Psoas muscle (tissue), 8 donors: ENCODE measurements around the gene COPS7A. TPM values are rescaled to one million over a fixed set of nuclear protein-coding genes. Genes with fewer than 3 reads are reported as not detected.
A peak's percentile ranks its signal among the peaks of the same experiment; 100 is the strongest.

Source experiments
- ATAC-seq, 4 donors: fragments of 200-7000 bp; cut with Tn5 transposase; one replicate each; pipeline ENCODE4 v1.9.1; 2020; ENCODE audit warnings: moderate library complexity in 3 of 4, mild to moderate bottlenecking in 2 of 4
- DNase-seq, 2 donors: peaks; one replicate each; pipeline ENCODE4 v3.0.0-alpha.2; 2020
- H3K27ac ChIP-seq: fragments of 200-600 bp; one replicate; pipeline ENCODE4 v1.8.0; 2022
- H3K27me3 ChIP-seq, 3 donors: fragments of 200-600 bp in 1 of 3; one replicate each; pipeline versions ENCODE4 v1.6.1 to v1.8.0; 2013 to 2022; ENCODE audit warnings: low read length in 2 of 3, mild to moderate bottlenecking in 2 of 3, moderate library complexity in 1 of 3; ENCODE audit not compliant: insufficient read depth in 3 of 3
- H3K36me3 ChIP-seq, 2 donors: fragments of 200-600 bp in 1 of 2; one replicate each; pipeline versions ENCODE4 v1.6.1 to v1.8.0; 2013 to 2022; ENCODE audit warnings: low read depth in 1 of 2, mild to moderate bottlenecking in 1 of 2, moderate library complexity in 1 of 2; ENCODE audit not compliant: insufficient read depth in 1 of 2
- H3K4me1 ChIP-seq: fragments of 200-600 bp; one replicate; pipeline ENCODE4 v1.8.0; 2022
- H3K4me3 ChIP-seq: fragments of 200-600 bp; one replicate; pipeline ENCODE4 v1.8.0; 2022; ENCODE audit warnings: mild to moderate bottlenecking
- H3K9me3 ChIP-seq: fragments of 200-600 bp; one replicate; pipeline ENCODE4 v1.8.0; 2022
- CTCF ChIP-seq: fragments of 200-600 bp; IDR thresholded peaks from one replicate; pipeline ENCODE4 v1.8.0; 2022; ENCODE audit warnings: antibody characterized with exemption
- WGBS, 3 donors: extraction: QIAGEN DNeasy Blood & Tissue Kit; methylation state at CpG; one replicate each; pipeline versions ENCODE4 v1.1.6 to v1.1.7; 2013; 5-methylcytosine and 5-hydroxymethylcytosine counted together
- intact Hi-C, 2 donors: fragments of 100-400 bp; cut with DNase I; formaldehyde crosslinking; loops; one replicate each; pipeline versions ENCODE4 v1.11.0 to v1.14.2; 2022
- polyA plus RNA-seq, 3 donors: library from polyadenylated mRNA; stranded (reverse); fragments of 200-250 nt; gene quantifications; one replicate each; pipeline ENCODE4 v1.2.3, GENCODE V29; 2013
- total RNA-seq, 4 donors: library from RNA; stranded (reverse); fragmentation: NEBNext Ultra II Directional in 2 of 4; extraction: Animal tissue kit (Norgen Biotek cat#: 25700) in 2 of 4; gene quantifications; one replicate each; pipeline versions ENCODE4 v1.2.1 to v1.2.4, GENCODE V29; 2021 to 2023
- donor health status: healthy with polysubstance abuse.
- donor health status: DM: no; HTN: no; CAD: no; lungs with moderate emphysema.
- donor health status: Bipolar disorder and iron deficiency.
- donor health status: healthy.
- donor health status: DM: yes; HTN: yes; CAD: no.
- donor health status: DM: no; HTN: no; CAD: no.
- donor health status: DM: no; HTN: no; CAD: no.
- donor health status: DM: yes; HTN: yes; CAD: no.

Gene COPS7A
- total and polyA plus RNA-seq, 7 donors, result 72.3 to 157 (median 79.2) TPM

DNA sequence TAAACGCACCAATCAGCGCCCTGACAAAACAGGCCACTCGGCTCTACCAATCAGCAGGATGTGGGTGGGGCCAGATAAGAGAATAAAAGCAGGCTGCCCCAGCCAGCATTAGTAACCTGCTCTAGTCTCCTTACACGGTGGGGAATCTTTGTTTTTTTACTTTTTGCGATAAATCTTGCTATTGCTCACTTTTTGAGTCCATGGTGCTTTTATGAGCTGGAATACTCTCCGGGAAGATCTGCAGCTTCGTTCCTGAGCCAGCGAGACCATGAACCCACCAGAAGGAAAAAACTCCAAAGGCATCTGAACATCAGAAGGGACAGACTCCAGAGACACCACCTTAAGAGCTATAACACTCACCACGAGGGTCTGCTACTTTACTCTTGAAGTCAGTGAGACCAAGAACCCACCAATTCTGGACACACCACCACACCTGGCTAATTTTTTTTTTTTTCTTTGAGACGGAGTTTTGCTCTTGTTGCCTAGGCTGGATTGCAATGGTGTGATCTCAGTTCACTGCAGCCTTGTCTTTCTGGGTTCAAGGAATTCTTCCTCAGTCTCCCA, 6.9 kb upstream of the COPS7A start:
- Histone ChIP-seq H3K36me3 (no peaks in the 10 kb centered on the region), H3K4me3 (no peak overlapping the region), H3K4me1 (no peaks in the 10 kb centered on the region), H3K27me3 (peaks cover 0 to 32% (median 0%) of the 10 kb centered on the region in 3 donors), H3K27ac (no peak overlapping the region), H3K9me3 (no peaks in the 10 kb centered on the region)
- ATAC-seq (no peak), DNase-seq (no peak)
- no peak for TF ChIP-seq CTCF
- intact Hi-C loops, result no loop called here
- WGBS, 3 donors, result 68 to 80% (median 80%) methylated on average over 7 to 8 of the region's 10 CpGs

GRCh38 chr12:6722863-6723262, 983 bp upstream of the COPS7A start:
- Histone ChIP-seq H3K4me3 (peak overlapping the region; percentile 68), H3K27me3 (peaks cover 0 to 8% (median 0%) of the 10 kb centered on the region in 3 donors), H3K36me3 (peaks cover 0 to 13% of the 10 kb centered on the region in 2 donors), H3K27ac (no peak overlapping the region), H3K4me1 (peaks cover 11% of the 10 kb centered on the region), H3K9me3 (no peaks in the 10 kb centered on the region)
- DNase-seq (no peak), ATAC-seq (no peak)
- 81 to 88% (median 85%) methylated on average over 3 of the region's 3 CpGs for WGBS, 3 donors
- intact Hi-C loops, result loop anchor here in 1 of 2 donors (1.0 to 5.0 kb wide), 2 partner anchors 30 to 36 kb away; partner anchors contain the start of genes MLF2 and ZNF384
- no peak for TF ChIP-seq CTCF

DNA sequence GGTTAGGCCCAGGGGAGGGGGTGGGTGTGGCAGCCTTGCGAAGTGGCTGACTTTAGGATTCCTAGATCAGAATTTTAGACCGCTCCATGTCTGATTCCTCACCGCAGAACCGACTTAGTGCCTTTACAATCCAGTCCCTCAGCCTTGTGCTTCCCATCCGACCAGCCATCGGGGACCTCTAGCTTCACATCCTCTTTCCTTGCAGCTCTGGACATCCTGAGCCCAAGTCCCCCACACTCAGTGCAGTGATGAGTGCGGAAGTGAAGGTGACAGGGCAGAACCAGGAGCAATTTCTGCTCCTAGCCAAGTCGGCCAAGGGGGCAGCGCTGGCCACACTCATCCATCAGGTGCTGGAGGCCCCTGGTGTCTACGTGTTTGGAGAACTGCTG, 557 bp downstream of the COPS7A start:
- H3K27me3 ChIP-seq, result peaks cover 0 to 5% (median 0%) of the 10 kb centered on the region in 3 donors
- peaks cover 3 to 29% of the 10 kb centered on the region in 2 donors for H3K36me3 ChIP-seq
- WGBS, 3 donors, result 9 to 13% (median 9%) methylated on average over 10 of the region's 10 CpGs
- H3K27ac ChIP-seq, result peak overlapping the region; percentile 90
- TF ChIP-seq CTCF, result no peak
- peaks cover 11% of the 10 kb centered on the region for H3K4me1 ChIP-seq
- no peak for DNase-seq
- intact Hi-C loops, result loop anchor here in 1 of 2 donors (5.0 kb wide), 1 partner anchor 37 kb away; the partner anchor contains the start of gene ZNF384
- no peaks in the 10 kb centered on the region for H3K9me3 ChIP-seq
- ATAC-seq, result peak; percentile 2 to 23 (median 12)
- H3K4me3 ChIP-seq, result peak overlapping the region; percentile 68

DNA sequence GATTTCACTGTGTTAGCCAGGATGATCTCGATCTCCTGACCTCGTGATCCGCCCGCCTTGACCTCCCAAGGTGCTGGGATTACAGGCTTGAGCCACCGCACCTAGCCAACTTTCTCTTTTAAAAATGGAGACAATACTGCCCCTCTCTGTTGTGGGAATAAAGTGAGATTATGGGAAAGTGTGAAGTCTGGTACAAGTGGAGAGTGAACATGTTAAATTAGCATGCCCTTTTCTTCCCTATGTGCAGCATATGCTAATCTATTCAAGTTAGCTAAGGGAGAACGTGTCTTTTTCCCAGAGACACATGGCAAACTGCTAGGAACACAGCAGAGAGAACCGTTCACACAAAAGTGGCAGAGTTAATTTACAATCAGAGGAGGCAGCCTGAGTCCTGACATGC, 1.5 kb downstream of the COPS7A start:
- 78 to 84% (median 80%) methylated on average over 7 of the region's 7 CpGs for WGBS, 3 donors
- DNase-seq (no peak), ATAC-seq (no peak)
- intact Hi-C loops, result no loop called here
- Histone ChIP-seq H3K9me3 (no peaks in the 10 kb centered on the region), H3K4me1 (peaks cover 11% of the 10 kb centered on the region), H3K27ac (peak overlapping the region; percentile 90), H3K27me3 (peaks cover 0 to 4% (median 0%) of the 10 kb centered on the region in 3 donors), H3K36me3 (peaks cover 7 to 38% of the 10 kb centered on the region in 2 donors), H3K4me3 (peak overlapping the region; percentile 68)
- TF ChIP-seq CTCF, result no peak

DNA sequence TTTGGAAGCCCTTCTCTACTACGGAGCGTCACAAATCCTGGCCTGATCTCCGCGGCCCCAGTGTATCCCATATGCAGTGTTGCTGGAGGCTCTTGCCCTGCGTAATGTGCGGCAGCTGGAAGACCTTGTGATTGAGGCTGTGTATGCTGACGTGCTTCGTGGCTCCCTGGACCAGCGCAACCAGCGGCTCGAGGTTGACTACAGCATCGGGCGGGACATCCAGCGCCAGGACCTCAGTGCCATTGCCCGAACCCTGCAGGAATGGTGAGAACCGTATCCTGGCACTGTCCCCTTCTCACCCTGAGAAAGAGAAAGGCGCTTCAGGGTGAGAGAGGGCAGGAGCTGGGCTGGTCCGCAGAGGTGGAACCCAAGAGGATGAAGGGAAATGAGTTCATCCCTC, 5.3 kb downstream of the COPS7A start:
- DNase-seq (no peak), ATAC-seq (no peak)
- WGBS, 3 donors, result 93 to 97% (median 94%) methylated on average over 18 of the region's 18 CpGs
- TF ChIP-seq CTCF, result no peak
- Histone ChIP-seq H3K9me3 (no peaks in the 10 kb centered on the region), H3K27me3 (no peaks in the 10 kb centered on the region), H3K27ac (no peak overlapping the region), H3K4me1 (peaks cover 11% of the 10 kb centered on the region), H3K4me3 (no peak overlapping the region), H3K36me3 (peaks cover 15 to 63% of the 10 kb centered on the region in 2 donors)
- intact Hi-C loops, result no loop called here
